ENCODE measurements around the gene TBX20. TPM values are rescaled to one million over a fixed set of nuclear protein-coding genes. Genes with fewer than 3 reads are reported as not detected.
A peak's percentile ranks its signal among the peaks of the same experiment; 100 is the strongest.

Gene TBX20
- total and polyA plus RNA-seq, 12 donors = 3.5 to 186 (median 111) TPM

DNA sequence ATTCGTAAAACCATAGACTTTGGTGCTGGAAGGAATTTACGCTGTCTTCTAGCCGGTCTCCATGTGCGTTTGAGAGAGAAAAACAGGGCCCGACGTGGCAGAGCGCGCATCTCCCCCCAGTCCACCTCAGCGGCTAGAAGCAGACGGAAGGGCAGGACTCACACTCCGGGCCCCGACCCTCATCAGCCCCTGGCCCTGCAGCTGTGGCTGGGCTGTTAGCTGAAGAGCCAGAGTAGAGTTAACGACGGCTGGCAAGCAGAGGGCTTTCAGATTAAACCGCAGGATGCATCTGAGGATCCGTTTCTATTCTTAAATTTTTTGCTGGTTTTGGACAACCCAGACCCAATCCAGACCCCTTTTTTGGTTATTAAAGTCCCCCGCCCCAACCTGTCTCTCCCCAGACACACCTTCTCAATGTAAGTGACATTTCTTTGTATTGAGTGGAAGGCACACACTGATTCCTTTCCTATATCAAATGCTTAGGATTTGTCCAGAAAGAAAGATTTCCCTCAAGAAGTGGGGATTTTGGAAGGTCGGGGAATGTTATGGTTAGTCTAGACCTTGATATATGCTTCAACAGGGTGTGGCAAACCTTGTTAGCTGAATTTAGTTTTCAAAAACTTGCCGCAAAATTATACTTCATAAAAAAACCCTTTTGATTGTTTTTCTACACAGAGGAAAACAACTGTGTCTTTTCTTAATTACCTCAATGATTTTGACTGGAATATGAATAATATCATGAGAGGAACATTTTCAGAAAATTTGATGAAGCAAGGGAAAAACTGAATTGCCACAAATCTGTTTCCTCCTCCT, 1.7 kb upstream of the TBX20 start:
- no peaks in the 10 kb centered on the region for H3K9me3 ChIP-seq
- peak overlapping the region; percentile 76 to 96 (median 92) for H3K27ac ChIP-seq
- DNase-seq = no peak
- H3K4me1 ChIP-seq = peaks cover 0 to 33% (median 5%) of the 10 kb centered on the region in 9 donors
- peak overlapping the region in 9 of 10 donors; percentile 52 to 86 (median 82) for H3K4me3 ChIP-seq
- intact Hi-C loops (cut with DNase I) = loop anchor here in 6 of 10 donors (5.0 to 10.0 kb wide), 6 partner anchors 129 to 279 kb away; no protein-coding TSS in a partner anchor
- no peak for TF ChIP-seq CTCF (IDR thresholded peaks at IDR 0.05)
- no peaks in the 10 kb centered on the region for H3K36me3 ChIP-seq
- 27 to 32% methylated on average over 19 of the region's 19 CpGs for WGBS, 2 donors
- no peak for ATAC-seq
- H3K27me3 ChIP-seq = peaks cover 0 to 100% (median 77%) of the 10 kb centered on the region in 7 donors

GRCh38 chr7:35254496-35255442, 869 bp upstream of the TBX20 start:
- no peak for TF ChIP-seq CTCF (IDR thresholded peaks at IDR 0.05)
- peaks cover 0 to under 1% (median 0%) of the 10 kb centered on the region in 9 donors for H3K36me3 ChIP-seq
- intact Hi-C loops (cut with DNase I) = loop anchor here in 9 of 10 donors (5.0 to 10.0 kb wide), 10 partner anchors 78 to 280 kb away; no protein-coding TSS in a partner anchor
- peak in 1 of 2 donors; percentile 40 for DNase-seq
- H3K4me1 ChIP-seq = peaks cover 0 to 33% (median 11%) of the 10 kb centered on the region in 9 donors
- peak; percentile 13 to 36 (median 30) for ATAC-seq
- H3K9me3 ChIP-seq = no peaks in the 10 kb centered on the region
- peak overlapping the region; percentile 76 to 96 (median 92) for H3K27ac ChIP-seq
- WGBS, 2 donors = 14 to 21% methylated on average over 45 of the region's 45 CpGs
- peaks cover 0 to 100% (median 78%) of the 10 kb centered on the region in 7 donors for H3K27me3 ChIP-seq
- H3K4me3 ChIP-seq = peak overlapping the region; percentile 52 to 86 (median 77)

GRCh38 chr7:35253460-35253709, 515 bp downstream of the TBX20 start:
- DNase-seq (no peak), ATAC-seq (peak in 4 of 8 donors; percentile 0 to 5 (median 1))
- intact Hi-C loops (cut with DNase I) = loop anchor here in 9 of 10 donors (5.0 to 10.0 kb wide), 9 partner anchors 79 to 281 kb away; no protein-coding TSS in a partner anchor
- peaks cover 0 to 100% (median 67%) of the 10 kb centered on the region in 7 donors for H3K27me3 ChIP-seq
- WGBS, 2 donors = 1 to 2% methylated on average over 21 of the region's 21 CpGs
- H3K27ac ChIP-seq = peak overlapping the region; percentile 76 to 96 (median 92)
- no peaks in the 10 kb centered on the region for H3K9me3 ChIP-seq
- H3K4me1 ChIP-seq = peaks cover 0 to 31% (median 12%) of the 10 kb centered on the region in 9 donors
- peak overlapping the region; percentile 52 to 86 (median 77) for H3K4me3 ChIP-seq
- no peak for TF ChIP-seq CTCF (IDR thresholded peaks at IDR 0.05)
- H3K36me3 ChIP-seq = peaks cover 0 to 5% (median 0%) of the 10 kb centered on the region in 9 donors
